ENCODE results near the gene LHX1. TPM values are rescaled to one million over a fixed set of nuclear protein-coding genes. Genes with fewer than 3 reads are reported as not detected.

LHX1 gene
- total and polyA plus RNA-seq, 9 of the 15 experiments (the other 6 are each of a cell fraction or from before 2014, with no cell fraction given), result 0.05 to 0.64 (median 0.07) TPM; not detected in 6

DNA sequence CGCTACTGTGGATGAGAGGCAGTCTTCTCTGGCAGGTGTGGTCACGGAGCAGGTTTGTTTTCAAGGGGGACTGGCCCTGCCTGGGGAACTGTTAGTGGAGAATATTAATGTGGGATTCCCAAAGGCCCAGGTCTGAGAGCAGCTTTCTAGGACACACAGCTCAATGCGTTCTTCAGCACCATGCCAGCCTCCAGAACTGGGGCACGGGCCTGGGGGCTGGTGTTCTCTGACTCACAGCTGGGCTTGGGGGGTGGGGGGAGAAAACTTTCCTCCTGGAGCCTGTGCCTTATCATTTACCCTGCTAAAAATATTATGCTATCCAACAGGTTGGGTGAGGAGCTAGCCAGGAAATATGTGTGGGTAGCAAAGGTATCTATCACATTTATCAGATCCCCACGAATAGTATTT is 13.5 kb upstream of the LHX1 start:
- Histone ChIP-seq H3K9me3 (replicated peaks; ENCODE audit: control insufficient read depth, insufficient read depth, low read depth, low read length) (no peaks in the 10 kb centered on the region), H3K36me3 (ENCODE audit: control insufficient read depth, insufficient read depth, low read length) (no peaks in the 10 kb centered on the region), H3K27ac (ENCODE audit: extremely low read depth, low read depth, low read length) (no peak overlapping the region), H3K4me3 (no peak overlapping the region), H2AFZ (ENCODE audit: low read depth, low read length) (no peak overlapping the region), H3K9me1 (ENCODE audit: control insufficient read depth, insufficient read depth, low read length) (no peaks in the 10 kb centered on the region), H4K20me1 (replicated peaks; ENCODE audit: control insufficient read depth, insufficient read depth, low read length) (no peaks in the 10 kb centered on the region), H3K4me2 (ENCODE audit: insufficient read depth, low read length) (no peak overlapping the region), H3K4me1 (replicated peaks in 1 of 2; ENCODE audit: control insufficient read depth in 2 of 2, insufficient read depth in 2 of 2, low read length in 2 of 2) (peaks cover 27 to 29% of the 10 kb centered on the region in 2 experiments), H3K27me3 (ENCODE audit: control insufficient read depth in 2 of 2, insufficient read depth in 2 of 2, low read length in 2 of 2) (no peaks in the 10 kb centered on the region; a peak in 2 of 5 replicates), H3K9ac (ENCODE audit: insufficient read depth in 1 of 2, low read depth in 2 of 2, low read length in 2 of 2) (no peak overlapping the region), H3K79me2 (ENCODE audit: control insufficient read depth, insufficient read depth, low read length) (no peaks in the 10 kb centered on the region)
- DNase-seq (ENCODE audit: extremely low read depth in 1 of 4, low spot score in 3 of 4), result no peak
- POLR2A ChIA-PET, result no interaction called here
- in situ Hi-C loops (cut with MboI), result no loop called here
- CTCF ChIA-PET (ENCODE audit: low intra/inter-chr PET ratio), result no interaction called here
- WGBS (ENCODE audit: insufficient coverage, low coverage, missing lambda C conversion rate), result 49% methylated on average over 5 of the region's 5 CpGs
- BruUV-seq (replicated peaks), result no TSS peak
- intact Hi-C loops (cut with micrococcal nuclease), result no loop called here
- FAIRE-seq, result no peak
- no peak for ATAC-seq
- TF ChIP-seq JUNB (CRISPR knock-in tag; conservative IDR thresholded peaks at IDR 0.05) (no peak), SPI1 (IDR thresholded peaks at IDR 0.05; ENCODE audit: borderline replicate concordance, low read depth, low read length) (no peak), ILK (tag; IDR thresholded peaks at IDR 0.05; ENCODE audit: borderline replicate concordance, low read depth) (no peak), TEAD4 (IDR thresholded peaks at IDR 0.05; ENCODE audit: low read length) (no peak), TEAD4 (CRISPR knock-in tag; IDR thresholded peaks at IDR 0.05; ENCODE audit: borderline replicate concordance) (no peak), NBN (IDR thresholded peaks at IDR 0.05; ENCODE audit: low read depth) (no peak), FUS (optimal IDR thresholded peaks at IDR 0.05; ENCODE audit: low read depth, low read length) (no peak), ZNF589 (CRISPR knock-in tag; IDR thresholded peaks at IDR 0.05; ENCODE audit: low read depth) (no peak), SIN3B (IDR thresholded peaks at IDR 0.05; ENCODE audit: low read depth) (no peak), CBX8 (IDR thresholded peaks at IDR 0.05; ENCODE audit: borderline replicate concordance, extremely low read depth, low read depth, low read length, poor library complexity, severe bottlenecking) (no peak), POLR3A (IDR thresholded peaks at IDR 0.05; ENCODE audit: borderline replicate concordance, extremely low read depth, insufficient read depth, insufficient read length) (no peak), MEF2A (IDR thresholded peaks at IDR 0.05; ENCODE audit: control insufficient read depth, low read depth, low read length) (no peak)
- TF ChIP-seq, protein P1, sequence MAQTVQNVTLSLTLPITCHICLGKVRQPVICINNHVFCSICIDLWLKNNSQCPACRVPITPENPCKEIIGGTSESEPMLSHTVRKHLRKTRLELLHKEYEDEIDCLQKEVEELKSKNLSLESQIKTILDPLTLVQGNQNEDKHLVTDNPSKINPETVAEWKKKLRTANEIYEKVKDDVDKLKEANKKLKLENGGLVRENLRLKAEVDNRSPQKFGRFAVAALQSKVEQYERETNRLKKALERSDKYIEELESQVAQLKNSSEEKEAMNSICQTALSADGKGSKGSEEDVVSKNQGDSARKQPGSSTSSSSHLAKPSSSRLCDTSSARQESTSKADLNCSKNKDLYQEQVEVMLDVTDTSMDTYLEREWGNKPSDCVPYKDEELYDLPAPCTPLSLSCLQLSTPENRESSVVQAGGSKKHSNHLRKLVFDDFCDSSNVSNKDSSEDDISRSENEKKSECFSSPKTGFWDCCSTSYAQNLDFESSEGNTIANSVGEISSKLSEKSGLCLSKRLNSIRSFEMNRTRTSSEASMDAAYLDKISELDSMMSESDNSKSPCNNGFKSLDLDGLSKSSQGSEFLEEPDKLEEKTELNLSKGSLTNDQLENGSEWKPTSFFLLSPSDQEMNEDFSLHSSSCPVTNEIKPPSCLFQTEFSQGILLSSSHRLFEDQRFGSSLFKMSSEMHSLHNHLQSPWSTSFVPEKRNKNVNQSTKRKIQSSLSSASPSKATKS (CRISPR knock-in tag; IDR thresholded peaks at IDR 0.05), result no peak
- TF ChIP-seq, protein P2, sequence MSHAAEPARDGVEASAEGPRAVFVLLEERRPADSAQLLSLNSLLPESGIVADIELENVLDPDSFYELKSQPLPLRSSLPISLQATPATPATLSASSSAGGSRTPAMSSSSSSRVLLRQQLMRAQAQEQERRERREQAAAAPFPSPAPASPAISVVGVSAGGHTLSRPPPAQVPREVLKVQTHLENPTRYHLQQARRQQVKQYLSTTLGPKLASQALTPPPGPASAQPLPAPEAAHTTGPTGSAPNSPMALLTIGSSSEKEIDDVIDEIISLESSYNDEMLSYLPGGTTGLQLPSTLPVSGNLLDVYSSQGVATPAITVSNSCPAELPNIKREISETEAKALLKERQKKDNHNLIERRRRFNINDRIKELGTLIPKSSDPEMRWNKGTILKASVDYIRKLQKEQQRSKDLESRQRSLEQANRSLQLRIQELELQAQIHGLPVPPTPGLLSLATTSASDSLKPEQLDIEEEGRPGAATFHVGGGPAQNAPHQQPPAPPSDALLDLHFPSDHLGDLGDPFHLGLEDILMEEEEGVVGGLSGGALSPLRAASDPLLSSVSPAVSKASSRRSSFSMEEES (CRISPR knock-in tag; IDR thresholded peaks at IDR 0.05), result no peak
- TF ChIP-seq, protein P3, sequence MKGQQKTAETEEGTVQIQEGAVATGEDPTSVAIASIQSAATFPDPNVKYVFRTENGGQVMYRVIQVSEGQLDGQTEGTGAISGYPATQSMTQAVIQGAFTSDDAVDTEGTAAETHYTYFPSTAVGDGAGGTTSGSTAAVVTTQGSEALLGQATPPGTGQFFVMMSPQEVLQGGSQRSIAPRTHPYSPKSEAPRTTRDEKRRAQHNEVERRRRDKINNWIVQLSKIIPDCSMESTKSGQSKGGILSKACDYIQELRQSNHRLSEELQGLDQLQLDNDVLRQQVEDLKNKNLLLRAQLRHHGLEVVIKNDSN (CRISPR knock-in tag; IDR thresholded peaks at IDR 0.05), result no peak
- TF ChIP-seq, protein P4, sequence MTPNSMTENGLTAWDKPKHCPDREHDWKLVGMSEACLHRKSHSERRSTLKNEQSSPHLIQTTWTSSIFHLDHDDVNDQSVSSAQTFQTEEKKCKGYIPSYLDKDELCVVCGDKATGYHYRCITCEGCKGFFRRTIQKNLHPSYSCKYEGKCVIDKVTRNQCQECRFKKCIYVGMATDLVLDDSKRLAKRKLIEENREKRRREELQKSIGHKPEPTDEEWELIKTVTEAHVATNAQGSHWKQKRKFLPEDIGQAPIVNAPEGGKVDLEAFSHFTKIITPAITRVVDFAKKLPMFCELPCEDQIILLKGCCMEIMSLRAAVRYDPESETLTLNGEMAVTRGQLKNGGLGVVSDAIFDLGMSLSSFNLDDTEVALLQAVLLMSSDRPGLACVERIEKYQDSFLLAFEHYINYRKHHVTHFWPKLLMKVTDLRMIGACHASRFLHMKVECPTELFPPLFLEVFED (CRISPR knock-in tag; conservative IDR thresholded peaks at IDR 0.05), result no peak
